Stimulated activated naive B cell treated with anti-CD40 and anti-IgM and Interleukin-4, amounts not matched to agents 10 μg/mL and 1 μg/mL and 100 μg/mL, for 72 hours (primary cell): Measurements from ENCODE around the gene GALNT18.
"Not testable (repeated sequence)": the region's sequence is repeated elsewhere in the genome, so short reads cannot be mapped to it uniquely, and the experiment has no call there.

Experiments used
- ATAC-seq, 2 donors: fragments of 150-1000 bp; cut with Tn5 transposase; replicated peaks; 2 replicates each; pipeline ENCODE4 v1.10.0; 2021; ENCODE audit warnings: moderate library complexity in 1 of 2
- DNase-seq: peaks from one replicate; pipeline ENCODE4 v3.0.0; 2021
- H3K27ac Mint-ChIP-seq: one replicate; pipeline ENCODE4 v1.8.0; 2022; ENCODE audit warnings: mild to moderate bottlenecking, mixed read lengths
- H3K27me3 Mint-ChIP-seq, 2 donors: one replicate each; pipeline ENCODE4 v1.8.0; 2022; ENCODE audit warnings: mixed read lengths in 2 of 2
- H3K36me3 Mint-ChIP-seq, 2 donors: one replicate each; pipeline ENCODE4 v1.8.0; 2022; ENCODE audit warnings: mixed read lengths in 2 of 2, mild to moderate bottlenecking in 1 of 2
- H3K4me1 Mint-ChIP-seq, 2 donors: one replicate each; pipeline ENCODE4 v1.8.0; 2022; ENCODE audit warnings: mixed read lengths in 2 of 2, mild to moderate bottlenecking in 1 of 2
- H3K4me3 Mint-ChIP-seq, 2 donors: one replicate each; pipeline ENCODE4 v1.8.0; 2022; ENCODE audit warnings: mild to moderate bottlenecking in 2 of 2, mixed read lengths in 2 of 2, moderate library complexity in 1 of 2
- H3K9me3 Mint-ChIP-seq, 2 donors: one replicate each; pipeline ENCODE4 v1.8.0; 2022; ENCODE audit warnings: mixed read lengths in 2 of 2, mild to moderate bottlenecking in 1 of 2

The GALNT18 gene

GRCh38 chr11:11352878-11353277 is 268.9 kb downstream of the GALNT18 start, which contains the start of gene CSNK2A3:
TSS of gene CSNK2A3 (minus strand) at chr11:11353250. CDS start at chr11:11353119, 131 bp downstream.
- not testable (repeated sequence) for ATAC-seq, H3K9me3 Mint-ChIP-seq, H3K36me3 Mint-ChIP-seq, H3K27ac Mint-ChIP-seq, DNase-seq, H3K4me1 Mint-ChIP-seq, H3K4me3 Mint-ChIP-seq
- peaks cover 15% of the 10 kb centered on the region in 2 donors for H3K27me3 Mint-ChIP-seq

- not testable (repeated sequence) for H3K27ac Mint-ChIP-seq, ATAC-seq, H3K9me3 Mint-ChIP-seq, H3K4me3 Mint-ChIP-seq, H3K4me1 Mint-ChIP-seq, H3K27me3 Mint-ChIP-seq, DNase-seq, H3K36me3 Mint-ChIP-seq
Observed at GRCh38 chr11:11351851-11352250, 270.0 kb downstream of the GALNT18 start.

GRCh38 chr11:11351042-11351586 is 270.7 kb downstream of the GALNT18 start:
- Mint-ChIP-seq H3K4me3 (no peak overlapping the region), H3K27me3 (peaks cover 0 to 5% of the 10 kb centered on the region in 2 donors), H3K9me3 (no peaks in the 10 kb centered on the region), H3K36me3 (no peaks in the 10 kb centered on the region), H3K4me1 (no peaks in the 10 kb centered on the region), H3K27ac (no peak overlapping the region)
- ATAC-seq (no peak), DNase-seq (no peak)

- no peak for ATAC-seq
- Mint-ChIP-seq H3K9me3 (no peaks in the 10 kb centered on the region), H3K27ac (no peak overlapping the region), H3K36me3 (no peaks in the 10 kb centered on the region), H3K4me1 (no peaks in the 10 kb centered on the region), H3K4me3 (no peak overlapping the region), H3K27me3 (peaks cover 0 to 11% of the 10 kb centered on the region in 2 donors)
- no peak for DNase-seq
Observed at GRCh38 chr11:11349870-11350337, 271.9 kb downstream of the GALNT18 start.

GRCh38 chr11:11349106-11349825 is 272.5 kb downstream of the GALNT18 start:
- Mint-ChIP-seq H3K27ac (no peak overlapping the region), H3K36me3 (no peaks in the 10 kb centered on the region), H3K27me3 (peaks cover 0 to 7% of the 10 kb centered on the region in 2 donors), H3K4me3 (no peak overlapping the region), H3K9me3 (no peaks in the 10 kb centered on the region), H3K4me1 (peaks cover 0 to under 1% of the 10 kb centered on the region in 2 donors)
- no peak for DNase-seq
- ATAC-seq: no peak

- DNase-seq: no peak
- Mint-ChIP-seq H3K36me3 (no peaks in the 10 kb centered on the region), H3K27me3 (peaks cover 0 to 13% of the 10 kb centered on the region in 2 donors), H3K9me3 (no peaks in the 10 kb centered on the region), H3K4me3 (no peak overlapping the region), H3K27ac (no peak overlapping the region), H3K4me1 (peaks cover 6 to 7% of the 10 kb centered on the region in 2 donors)
- no peak for ATAC-seq
Observed at GRCh38 chr11:11348303-11348702, 273.5 kb downstream of the GALNT18 start.

GRCh38 chr11:11347592-11347991 is 274.2 kb downstream of the GALNT18 start:
- H3K9me3 Mint-ChIP-seq: no peaks in the 10 kb centered on the region
- peaks cover 0 to 13% of the 10 kb centered on the region in 2 donors for H3K27me3 Mint-ChIP-seq
- H3K36me3 Mint-ChIP-seq: no peaks in the 10 kb centered on the region
- no peak for DNase-seq
- no peak overlapping the region for H3K27ac Mint-ChIP-seq
- peaks cover 6 to 7% of the 10 kb centered on the region in 2 donors for H3K4me1 Mint-ChIP-seq
- ATAC-seq: no peak
- H3K4me3 Mint-ChIP-seq: no peak overlapping the region

GRCh38 chr11:11346303-11346702 is 275.5 kb downstream of the GALNT18 start:
- DNase-seq (no peak), ATAC-seq (no peak)
- Mint-ChIP-seq H3K27me3 (peaks cover 0 to 13% of the 10 kb centered on the region in 2 donors), H3K27ac (no peak overlapping the region), H3K9me3 (no peaks in the 10 kb centered on the region), H3K4me3 (no peak overlapping the region), H3K4me1 (peaks cover 6 to 7% of the 10 kb centered on the region in 2 donors), H3K36me3 (no peaks in the 10 kb centered on the region)

- ATAC-seq (no peak), DNase-seq (no peak)
- no peaks in the 10 kb centered on the region for H3K9me3 Mint-ChIP-seq
- H3K27ac Mint-ChIP-seq: no peak overlapping the region
- peaks cover 0 to 13% of the 10 kb centered on the region in 2 donors for H3K27me3 Mint-ChIP-seq
- no peaks in the 10 kb centered on the region for H3K36me3 Mint-ChIP-seq
- H3K4me1 Mint-ChIP-seq: peaks cover 6 to 7% of the 10 kb centered on the region in 2 donors
- no peak overlapping the region for H3K4me3 Mint-ChIP-seq
Observed at GRCh38 chr11:11345099-11345498, 276.7 kb downstream of the GALNT18 start.

GRCh38 chr11:11344045-11344444 is 277.8 kb downstream of the GALNT18 start:
- ATAC-seq: peak; percentile 85 to 86
- no peak overlapping the region for H3K27ac Mint-ChIP-seq
- peaks cover 0 to 2% of the 10 kb centered on the region in 2 donors for H3K9me3 Mint-ChIP-seq
- H3K4me1 Mint-ChIP-seq: peaks cover 6 to 7% of the 10 kb centered on the region in 2 donors
- peaks cover 6 to 13% of the 10 kb centered on the region in 2 donors for H3K27me3 Mint-ChIP-seq
- DNase-seq: no peak
- H3K4me3 Mint-ChIP-seq: no peak overlapping the region
- H3K36me3 Mint-ChIP-seq: no peaks in the 10 kb centered on the region

GRCh38 chr11:11338304-11338703 is 283.5 kb downstream of the GALNT18 start:
- H3K36me3 Mint-ChIP-seq: peaks cover 0 to 1% of the 10 kb centered on the region in 2 donors
- ATAC-seq (no peak), DNase-seq (no peak)
- no peak overlapping the region for H3K4me3 Mint-ChIP-seq
- H3K9me3 Mint-ChIP-seq: peaks cover 0 to 5% of the 10 kb centered on the region in 2 donors
- H3K27me3 Mint-ChIP-seq: peaks cover 15 to 35% of the 10 kb centered on the region in 2 donors
- no peak overlapping the region for H3K27ac Mint-ChIP-seq
- H3K4me1 Mint-ChIP-seq: no peaks in the 10 kb centered on the region

GRCh38 chr11:11336664-11337063 is 285.1 kb downstream of the GALNT18 start:
- Mint-ChIP-seq H3K27me3 (peaks cover 15 to 47% of the 10 kb centered on the region in 2 donors), H3K9me3 (peaks cover 0 to 5% of the 10 kb centered on the region in 2 donors), H3K4me3 (no peak overlapping the region), H3K27ac (no peak overlapping the region), H3K36me3 (peaks cover 0 to 1% of the 10 kb centered on the region in 2 donors), H3K4me1 (no peaks in the 10 kb centered on the region)
- ATAC-seq (no peak), DNase-seq (no peak)

- DNase-seq (no peak), ATAC-seq (no peak)
- Mint-ChIP-seq H3K27me3 (peaks cover 15 to 58% of the 10 kb centered on the region in 2 donors), H3K4me1 (no peaks in the 10 kb centered on the region), H3K36me3 (peaks cover 0 to 1% of the 10 kb centered on the region in 2 donors), H3K9me3 (peaks cover 0 to 5% of the 10 kb centered on the region in 2 donors), H3K4me3 (no peak overlapping the region), H3K27ac (no peak overlapping the region)
Observed at GRCh38 chr11:11335043-11335442, 286.8 kb downstream of the GALNT18 start.

GRCh38 chr11:11334607-11335006 is 287.2 kb downstream of the GALNT18 start:
- Mint-ChIP-seq H3K27ac (no peak overlapping the region), H3K36me3 (peaks cover 0 to 1% of the 10 kb centered on the region in 2 donors), H3K9me3 (peaks cover 0 to 5% of the 10 kb centered on the region in 2 donors), H3K4me3 (no peak overlapping the region), H3K4me1 (no peaks in the 10 kb centered on the region), H3K27me3 (peaks cover 15 to 56% of the 10 kb centered on the region in 2 donors)
- DNase-seq: no peak
- ATAC-seq: no peak
